HG03095 (cell line): ENCODE data around the gene PPP3R1.
"Not testable (repeated sequence)": the region's sequence is repeated elsewhere in the genome, so short reads cannot be mapped to it uniquely, and the experiment has no call there.

ENCODE experiments used
- ATAC-seq: cut with Tn5 transposase; IDR thresholded peaks from one replicate; pipeline ENCODE4 v1.9.1; 2021; ENCODE audit warnings: moderate library complexity; ENCODE audit not compliant: unreplicated experiment

Gene PPP3R1

GRCh38 chr2:68190991-68191731, 61.2 kb downstream of the PPP3R1 start:
- no peak for ATAC-seq

GRCh38 chr2:68189991-68190784, 62.1 kb downstream of the PPP3R1 start:
- no peak for ATAC-seq

- ATAC-seq: no peak
These were observed 63.5 kb downstream of the PPP3R1 start for GRCh38 chr2:68188831-68189230.

DNA sequence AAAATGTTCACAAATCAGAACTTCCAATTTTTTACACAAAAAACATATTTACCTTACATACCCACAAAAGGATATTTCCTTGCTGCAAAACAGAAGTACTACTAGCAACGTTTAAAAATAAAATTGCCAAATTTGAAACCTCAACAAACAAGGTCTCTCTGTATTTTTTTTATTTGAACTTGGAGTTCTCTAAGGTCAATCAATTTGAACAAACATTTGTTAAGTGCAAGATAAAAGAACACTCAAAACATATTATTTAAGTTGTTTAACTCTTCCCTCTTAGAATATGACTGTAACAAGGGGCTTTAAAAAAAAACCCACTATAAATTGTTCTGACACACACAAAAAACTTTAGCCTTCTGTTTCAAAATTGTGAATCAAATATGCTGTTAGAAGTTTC, 65.0 kb downstream of the PPP3R1 start:
- no peak for ATAC-seq

- no peak for ATAC-seq
These were observed 66.7 kb downstream of the PPP3R1 start for GRCh38 chr2:68185541-68186164.

DNA sequence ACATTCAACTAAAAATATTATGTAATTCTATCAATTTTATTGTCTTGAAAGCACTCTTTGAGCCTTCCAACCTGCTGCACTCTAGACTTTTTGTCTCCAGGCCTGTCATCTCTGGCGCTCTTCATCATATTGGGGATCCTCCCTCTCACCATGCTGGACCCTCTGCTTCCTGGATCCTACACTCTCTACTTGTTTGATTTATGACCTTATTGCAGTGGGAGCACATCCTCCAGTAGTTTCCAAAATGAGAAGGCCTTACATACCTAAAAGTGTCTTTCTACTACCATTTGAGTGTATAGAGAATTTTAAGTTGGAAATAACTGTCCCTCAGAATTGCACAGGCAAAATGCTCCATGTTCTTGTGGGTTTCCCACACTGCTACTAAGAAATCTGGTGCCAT, 69.4 kb downstream of the PPP3R1 start:
- ATAC-seq: no peak

DNA sequence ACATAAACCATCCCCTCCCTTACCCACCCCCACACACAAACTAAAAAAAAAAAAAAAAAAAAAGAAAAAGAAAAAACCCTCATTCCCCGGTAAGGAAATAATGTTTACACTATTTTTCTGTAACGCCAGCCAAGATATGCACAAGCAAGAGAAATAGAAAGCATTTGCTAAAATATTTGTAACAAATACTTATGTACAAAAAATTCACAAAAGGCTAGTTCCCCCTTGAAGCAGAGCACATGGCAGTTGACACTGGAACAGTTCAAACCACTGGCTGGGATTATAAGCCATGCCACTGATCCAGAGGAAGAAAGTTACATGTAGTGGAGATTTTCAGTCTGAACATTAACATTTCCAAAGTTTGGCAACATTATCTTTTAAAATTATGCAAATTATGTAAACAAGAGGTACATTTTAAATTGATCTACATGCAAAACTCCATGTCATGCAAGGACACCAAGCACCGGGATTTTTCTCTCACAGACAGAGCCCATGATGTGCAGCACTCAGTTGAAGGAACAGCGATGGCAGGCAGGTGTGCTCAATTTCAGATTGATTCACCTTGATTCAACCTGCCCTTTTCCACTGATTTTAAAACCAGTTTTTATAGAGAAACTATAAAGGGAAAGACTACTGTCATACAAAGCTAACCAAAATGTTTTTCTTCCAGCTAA, 73.2 kb downstream of the PPP3R1 start:
- ATAC-seq: no peak

- ATAC-seq: no peak
These were observed 73.9 kb downstream of the PPP3R1 start for GRCh38 chr2:68178432-68178831.

GRCh38 chr2:68177541-68177940, 74.8 kb downstream of the PPP3R1 start:
- no peak for ATAC-seq

DNA sequence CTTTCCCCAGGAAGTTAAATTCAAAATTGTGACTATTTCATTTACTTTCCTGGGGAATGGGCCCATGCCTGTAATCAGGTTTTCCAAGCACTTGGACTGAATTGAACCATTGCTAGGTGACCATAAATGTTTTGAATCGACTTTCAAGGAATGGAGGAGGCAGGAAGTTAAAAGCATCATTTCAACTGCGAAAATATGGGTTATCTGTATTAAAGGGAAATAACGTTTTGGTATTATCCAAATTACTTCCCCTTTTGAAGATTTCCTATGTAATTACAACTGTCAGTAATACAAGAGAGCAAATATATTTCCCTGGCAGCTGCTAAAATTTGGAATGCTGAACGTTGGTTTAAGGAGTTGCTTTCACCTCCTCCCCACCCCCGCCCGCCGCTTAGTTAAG, 75.7 kb downstream of the PPP3R1 start:
- ATAC-seq: no peak

- not testable (repeated sequence) for ATAC-seq
These were observed 77.1 kb downstream of the PPP3R1 start for GRCh38 chr2:68175210-68175609.

GRCh38 chr2:68172990-68173700, 79.2 kb downstream of the PPP3R1 start:
- ATAC-seq: no peak

- ATAC-seq: no peak
These were observed 79.8 kb downstream of the PPP3R1 start for GRCh38 chr2:68172521-68172920.

- no peak for ATAC-seq
These were observed 80.6 kb downstream of the PPP3R1 start for GRCh38 chr2:68171684-68172083.

- ATAC-seq: no peak
These were observed 81.2 kb downstream of the PPP3R1 start for GRCh38 chr2:68171146-68171545.

- ATAC-seq: no peak
These were observed 83.0 kb downstream of the PPP3R1 start for GRCh38 chr2:68169308-68169707.

DNA sequence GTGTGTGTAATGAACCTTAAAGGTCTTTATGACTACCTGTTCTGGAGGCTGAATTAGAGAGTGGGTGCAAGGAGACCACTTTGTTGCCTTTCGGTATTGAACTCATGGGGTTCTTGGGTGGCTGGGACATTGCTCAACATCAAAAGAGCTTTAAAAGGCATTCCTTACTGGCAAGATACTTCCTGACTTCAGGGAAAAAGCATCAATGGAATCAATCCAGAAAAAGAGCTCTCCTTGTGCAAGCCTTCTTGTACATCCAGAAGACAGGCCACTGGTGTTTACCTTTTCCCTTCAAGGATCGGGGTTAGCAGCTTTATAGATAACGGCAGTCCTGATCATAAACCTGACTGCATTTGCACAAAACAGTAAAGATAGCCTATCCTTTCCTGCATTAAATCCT, 85.1 kb downstream of the PPP3R1 start:
- no peak for ATAC-seq

DNA sequence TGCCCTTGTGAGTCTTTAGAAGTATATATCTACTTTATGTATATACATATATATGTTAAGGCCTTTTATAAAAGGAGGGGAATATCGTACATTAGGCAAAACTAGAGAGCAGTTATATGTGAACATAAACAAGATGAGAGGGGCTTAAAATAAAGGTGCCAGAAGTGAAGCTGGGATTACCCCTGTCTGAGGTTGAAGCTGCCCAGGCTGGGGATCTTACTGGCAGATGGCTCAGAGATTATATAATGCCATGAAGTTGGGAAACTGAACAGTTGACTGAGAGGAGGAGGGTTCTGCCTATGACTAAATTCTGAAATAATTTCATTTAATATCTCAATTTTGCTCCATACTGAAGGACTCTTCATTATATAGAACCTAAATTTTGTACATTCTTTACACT, 88.7 kb downstream of the PPP3R1 start:
- no peak for ATAC-seq

DNA sequence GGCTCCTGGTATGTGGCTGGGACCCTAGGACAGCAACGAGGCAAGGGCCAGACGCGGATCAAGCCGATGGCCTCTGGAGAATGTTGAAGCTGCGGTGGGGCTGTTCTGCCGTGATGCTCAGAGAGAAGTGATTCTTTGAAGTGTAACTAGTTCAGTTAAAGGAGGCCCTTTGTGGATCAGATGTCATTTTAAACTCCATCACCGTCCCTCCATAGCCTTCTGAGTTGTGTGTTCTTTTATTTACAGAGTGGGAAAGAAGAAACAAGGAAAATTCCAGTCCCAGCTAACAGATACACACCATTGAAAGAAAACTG, 94.2 kb downstream of the PPP3R1 start:
- no peak for ATAC-seq

- ATAC-seq: peak; percentile 82
These were observed 94.8 kb downstream of the PPP3R1 start, which contains the start of gene PNO1 for GRCh38 chr2:68157402-68158133. TSS of gene PNO1 (plus strand) at chr2:68157888. CDS start at chr2:68157935, 47 bp downstream.
